ENCODE results near the gene ANKRD40.
A peak's percentile ranks its signal among the peaks of the same experiment; 100 is the strongest.

ANKRD40 gene

DNA sequence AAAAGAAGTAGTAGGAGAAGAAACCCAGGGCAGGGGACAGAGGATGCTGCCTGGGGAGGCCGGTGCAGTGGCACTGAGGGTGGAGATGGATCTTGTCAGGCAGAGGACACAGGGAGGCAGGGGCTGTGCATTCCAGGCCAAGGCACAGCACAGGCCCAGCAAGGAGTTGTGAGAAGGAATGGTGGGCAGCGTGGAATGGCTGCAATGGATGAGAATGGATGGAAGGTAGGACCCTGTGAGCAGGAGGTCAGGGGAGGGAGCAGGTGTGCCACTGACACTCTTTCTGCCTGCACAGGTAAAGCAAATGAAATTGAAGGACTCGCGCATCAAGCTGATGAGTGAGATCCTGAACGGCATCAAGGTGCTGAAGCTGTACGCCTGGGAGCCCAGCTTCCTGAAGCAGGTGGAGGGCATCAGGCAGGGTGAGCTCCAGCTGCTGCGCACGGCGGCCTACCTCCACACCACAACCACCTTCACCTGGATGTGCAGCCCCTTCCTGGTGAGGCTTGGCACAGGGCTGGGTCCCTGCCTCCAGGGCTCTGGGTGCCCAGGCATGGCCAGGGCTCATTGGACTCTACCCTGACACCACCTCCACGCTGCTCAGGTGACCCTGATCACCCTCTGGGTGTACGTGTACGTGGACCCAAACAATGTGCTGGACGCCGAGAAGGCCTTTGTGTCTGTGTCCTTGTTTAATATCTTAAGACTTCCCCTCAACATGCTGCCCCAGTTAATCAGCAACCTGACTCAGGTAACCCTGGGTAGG lies 40.3 kb downstream of the ANKRD40 start:
- no peak overlapping the region for H3K9ac ChIP-seq (ENCODE audit: low read length)
- no peaks in the 10 kb centered on the region for H3K36me3 ChIP-seq (ENCODE audit: control insufficient read depth, insufficient read depth, low read length)
- H3K27me3 ChIP-seq (ENCODE audit: control insufficient read depth, insufficient read depth, low read length), result no peaks in the 10 kb centered on the region
- H3K27ac ChIP-seq (ENCODE audit: low read depth, low read length), result no peak overlapping the region
- no peaks in the 10 kb centered on the region for H3K4me1 ChIP-seq (ENCODE audit: control insufficient read depth, insufficient read depth, low read length)
- no peak overlapping the region for H3K4me3 ChIP-seq (ENCODE audit: low read length)

DNA sequence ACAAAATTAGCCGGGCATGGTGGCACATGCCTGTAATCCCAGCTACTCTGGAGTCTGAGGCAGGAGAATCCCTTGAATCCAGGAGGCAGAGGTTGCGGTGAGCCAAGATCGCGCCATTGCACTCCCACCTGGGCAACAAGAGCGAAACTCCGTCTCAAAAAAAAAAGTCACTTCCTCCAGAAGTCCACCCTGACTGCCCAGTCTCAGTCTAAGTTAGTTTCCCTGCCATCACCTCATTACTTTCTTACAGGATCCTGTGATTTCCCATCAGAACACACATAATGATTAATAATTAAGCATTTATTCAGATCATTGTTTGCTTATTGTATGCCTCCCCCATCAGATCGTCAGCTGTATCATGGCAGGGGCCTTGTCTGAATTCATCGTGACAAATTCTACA lies 41.4 kb downstream of the ANKRD40 start:
- Histone ChIP-seq H3K4me1 (ENCODE audit: control insufficient read depth, insufficient read depth, low read length) (peaks cover 8% of the 10 kb centered on the region), H3K36me3 (ENCODE audit: control insufficient read depth, insufficient read depth, low read length) (no peaks in the 10 kb centered on the region), H3K9ac (ENCODE audit: low read length) (no peak overlapping the region), H3K27me3 (ENCODE audit: control insufficient read depth, insufficient read depth, low read length) (no peaks in the 10 kb centered on the region), H3K4me3 (ENCODE audit: low read length) (no peak overlapping the region), H3K27ac (ENCODE audit: low read depth, low read length) (no peak overlapping the region)

GRCh38 chr17:50665838-50666237 lies 41.9 kb downstream of the ANKRD40 start:
- Histone ChIP-seq H3K36me3 (ENCODE audit: control insufficient read depth, insufficient read depth, low read length) (no peaks in the 10 kb centered on the region), H3K4me3 (ENCODE audit: low read length) (no peak overlapping the region), H3K4me1 (ENCODE audit: control insufficient read depth, insufficient read depth, low read length) (peaks cover 8% of the 10 kb centered on the region), H3K27me3 (ENCODE audit: control insufficient read depth, insufficient read depth, low read length) (no peaks in the 10 kb centered on the region), H3K9ac (ENCODE audit: low read length) (no peak overlapping the region), H3K27ac (ENCODE audit: low read depth, low read length) (no peak overlapping the region)

DNA sequence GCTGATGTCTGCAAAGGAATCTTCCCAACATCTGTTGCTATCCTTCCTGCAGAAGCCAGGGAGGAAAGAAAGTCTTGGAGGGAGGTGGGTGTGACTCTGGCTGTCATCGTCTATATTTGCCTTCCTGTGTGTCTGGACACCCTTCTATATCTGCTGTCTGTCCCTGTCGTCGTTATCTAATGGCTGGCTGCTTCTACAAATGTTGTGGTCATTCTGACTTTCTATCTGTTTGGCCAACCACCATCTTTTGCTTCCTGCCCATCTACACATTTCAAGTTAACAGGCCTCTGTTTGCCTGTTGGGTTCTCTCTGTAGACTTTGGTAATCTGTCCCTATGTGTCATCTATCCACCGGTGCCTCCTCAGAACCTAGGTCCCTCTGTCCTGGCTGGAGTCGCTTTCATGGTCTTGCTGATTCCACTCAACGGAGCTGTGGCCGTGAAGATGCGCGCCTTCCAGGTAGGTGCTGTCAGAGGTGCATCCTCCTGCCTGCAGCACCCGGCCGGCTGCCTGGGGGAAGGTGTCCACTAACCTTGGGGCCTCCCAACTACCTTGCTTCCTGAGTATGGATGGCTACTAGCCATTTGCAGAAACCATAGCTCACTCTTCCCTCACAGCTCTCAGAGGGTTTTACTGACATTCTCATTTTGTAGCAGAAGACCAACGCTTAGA lies 42.8 kb downstream of the ANKRD40 start:
- Histone ChIP-seq H3K27ac (ENCODE audit: low read depth, low read length) (no peak overlapping the region), H3K4me3 (ENCODE audit: low read length) (no peak overlapping the region), H3K9ac (ENCODE audit: low read length) (no peak overlapping the region), H3K27me3 (ENCODE audit: control insufficient read depth, insufficient read depth, low read length) (no peaks in the 10 kb centered on the region), H3K4me1 (ENCODE audit: control insufficient read depth, insufficient read depth, low read length) (peaks cover 8% of the 10 kb centered on the region), H3K36me3 (ENCODE audit: control insufficient read depth, insufficient read depth, low read length) (no peaks in the 10 kb centered on the region)

DNA sequence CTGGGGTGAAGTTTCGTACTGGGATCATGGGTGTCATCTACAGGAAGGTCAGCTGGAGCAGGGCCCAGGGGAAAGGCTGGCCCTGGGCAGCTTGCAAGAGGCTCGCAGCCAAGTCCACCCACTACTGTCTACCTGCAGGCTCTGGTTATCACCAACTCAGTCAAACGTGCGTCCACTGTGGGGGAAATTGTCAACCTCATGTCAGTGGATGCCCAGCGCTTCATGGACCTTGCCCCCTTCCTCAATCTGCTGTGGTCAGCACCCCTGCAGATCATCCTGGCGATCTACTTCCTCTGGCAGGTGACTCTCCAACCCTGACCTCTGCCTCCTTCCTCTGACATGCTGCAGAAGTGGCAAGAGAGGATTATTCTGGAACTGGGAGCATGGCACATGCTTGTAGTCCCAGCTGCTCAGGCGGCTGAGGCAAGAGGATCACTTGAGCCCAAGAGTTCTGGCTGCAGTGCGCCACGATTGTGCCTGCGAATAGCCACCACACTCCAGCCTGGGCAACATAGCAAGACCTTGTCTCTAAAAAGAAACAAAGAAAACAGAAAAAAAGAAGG lies 43.8 kb downstream of the ANKRD40 start:
- no peaks in the 10 kb centered on the region for H3K27me3 ChIP-seq (ENCODE audit: control insufficient read depth, insufficient read depth, low read length)
- no peak overlapping the region for H3K4me3 ChIP-seq (ENCODE audit: low read length)
- H3K9ac ChIP-seq (ENCODE audit: low read length), result no peak overlapping the region
- H3K4me1 ChIP-seq (ENCODE audit: control insufficient read depth, insufficient read depth, low read length), result peaks cover 8% of the 10 kb centered on the region
- no peaks in the 10 kb centered on the region for H3K36me3 ChIP-seq (ENCODE audit: control insufficient read depth, insufficient read depth, low read length)
- no peak overlapping the region for H3K27ac ChIP-seq (ENCODE audit: low read depth, low read length)

- Histone ChIP-seq H3K36me3 (ENCODE audit: control insufficient read depth, insufficient read depth, low read length) (no peaks in the 10 kb centered on the region), H3K9ac (ENCODE audit: low read length) (no peak overlapping the region), H3K27ac (ENCODE audit: low read depth, low read length) (no peak overlapping the region), H3K27me3 (ENCODE audit: control insufficient read depth, insufficient read depth, low read length) (no peaks in the 10 kb centered on the region), H3K4me3 (ENCODE audit: low read length) (no peak overlapping the region), H3K4me1 (ENCODE audit: control insufficient read depth, insufficient read depth, low read length) (peaks cover 8% of the 10 kb centered on the region)
Measured at GRCh38 chr17:50662632-50663225, 45.0 kb downstream of the ANKRD40 start.

DNA sequence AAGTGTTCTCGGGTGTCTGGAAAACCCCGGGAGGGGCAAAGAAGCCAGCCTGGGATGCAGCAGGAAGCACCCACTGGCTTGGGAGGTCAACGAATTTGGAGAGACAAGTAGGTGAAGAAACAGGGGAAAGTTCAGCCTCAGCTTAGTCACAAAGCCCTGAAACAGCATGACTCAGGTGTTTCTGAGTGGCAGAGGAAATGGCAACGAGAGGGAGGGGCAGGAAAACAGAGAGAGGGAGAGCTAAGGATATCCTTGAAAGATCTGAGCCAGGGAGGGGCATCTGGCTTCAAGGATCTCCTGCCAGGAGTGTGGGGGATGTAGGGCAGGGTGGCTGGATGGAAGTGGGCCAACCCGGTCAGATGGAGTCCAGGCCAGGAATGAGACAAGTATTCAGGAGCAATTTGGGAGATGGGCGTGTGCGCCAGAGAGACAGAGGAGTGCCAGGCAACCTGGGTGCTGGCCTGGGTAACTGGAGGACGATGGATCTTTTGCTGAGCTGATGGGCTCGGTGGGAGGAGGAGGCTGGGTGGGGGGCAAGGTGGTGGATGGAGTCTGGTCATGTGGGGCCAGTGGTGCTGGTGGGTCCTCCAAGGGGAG lies 45.8 kb downstream of the ANKRD40 start:
- no peak overlapping the region for H3K4me3 ChIP-seq (ENCODE audit: low read length)
- no peaks in the 10 kb centered on the region for H3K27me3 ChIP-seq (ENCODE audit: control insufficient read depth, insufficient read depth, low read length)
- H3K36me3 ChIP-seq (ENCODE audit: control insufficient read depth, insufficient read depth, low read length), result no peaks in the 10 kb centered on the region
- no peak overlapping the region for H3K9ac ChIP-seq (ENCODE audit: low read length)
- H3K4me1 ChIP-seq (ENCODE audit: control insufficient read depth, insufficient read depth, low read length), result peaks cover 8% of the 10 kb centered on the region
- H3K27ac ChIP-seq (ENCODE audit: low read depth, low read length), result peak overlapping the region; percentile 30

DNA sequence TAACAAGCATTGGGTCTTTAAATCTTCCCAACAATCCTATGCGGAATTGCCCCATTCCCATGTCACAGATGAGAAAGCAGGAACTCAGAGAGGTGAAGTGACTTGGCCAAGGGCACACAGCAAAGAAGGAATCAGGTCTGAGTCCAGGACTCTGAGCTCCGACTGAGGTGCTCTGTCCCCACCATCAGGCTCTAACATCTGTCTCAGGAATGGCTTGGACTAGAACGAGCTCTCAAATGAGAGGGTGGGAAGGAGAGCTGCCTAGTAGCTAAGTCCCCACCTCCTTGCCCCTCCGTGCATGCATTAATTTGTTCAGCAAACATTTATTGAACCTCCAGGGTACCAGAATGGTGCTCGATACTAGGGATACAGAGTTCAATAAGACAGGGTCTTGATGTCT lies 46.4 kb downstream of the ANKRD40 start:
- no peak overlapping the region for H3K27ac ChIP-seq (ENCODE audit: low read depth, low read length)
- no peak overlapping the region for H3K4me3 ChIP-seq (ENCODE audit: low read length)
- H3K36me3 ChIP-seq (ENCODE audit: control insufficient read depth, insufficient read depth, low read length), result no peaks in the 10 kb centered on the region
- peaks cover 8% of the 10 kb centered on the region for H3K4me1 ChIP-seq (ENCODE audit: control insufficient read depth, insufficient read depth, low read length)
- H3K9ac ChIP-seq (ENCODE audit: low read length), result no peak overlapping the region
- no peaks in the 10 kb centered on the region for H3K27me3 ChIP-seq (ENCODE audit: control insufficient read depth, insufficient read depth, low read length)

GRCh38 chr17:50660887-50661345 lies 46.8 kb downstream of the ANKRD40 start:
- Histone ChIP-seq H3K27ac (ENCODE audit: low read depth, low read length) (no peak overlapping the region), H3K36me3 (ENCODE audit: control insufficient read depth, insufficient read depth, low read length) (no peaks in the 10 kb centered on the region), H3K4me1 (ENCODE audit: control insufficient read depth, insufficient read depth, low read length) (peaks cover 8% of the 10 kb centered on the region), H3K4me3 (ENCODE audit: low read length) (no peak overlapping the region), H3K9ac (ENCODE audit: low read length) (no peak overlapping the region), H3K27me3 (ENCODE audit: control insufficient read depth, insufficient read depth, low read length) (no peaks in the 10 kb centered on the region)

DNA sequence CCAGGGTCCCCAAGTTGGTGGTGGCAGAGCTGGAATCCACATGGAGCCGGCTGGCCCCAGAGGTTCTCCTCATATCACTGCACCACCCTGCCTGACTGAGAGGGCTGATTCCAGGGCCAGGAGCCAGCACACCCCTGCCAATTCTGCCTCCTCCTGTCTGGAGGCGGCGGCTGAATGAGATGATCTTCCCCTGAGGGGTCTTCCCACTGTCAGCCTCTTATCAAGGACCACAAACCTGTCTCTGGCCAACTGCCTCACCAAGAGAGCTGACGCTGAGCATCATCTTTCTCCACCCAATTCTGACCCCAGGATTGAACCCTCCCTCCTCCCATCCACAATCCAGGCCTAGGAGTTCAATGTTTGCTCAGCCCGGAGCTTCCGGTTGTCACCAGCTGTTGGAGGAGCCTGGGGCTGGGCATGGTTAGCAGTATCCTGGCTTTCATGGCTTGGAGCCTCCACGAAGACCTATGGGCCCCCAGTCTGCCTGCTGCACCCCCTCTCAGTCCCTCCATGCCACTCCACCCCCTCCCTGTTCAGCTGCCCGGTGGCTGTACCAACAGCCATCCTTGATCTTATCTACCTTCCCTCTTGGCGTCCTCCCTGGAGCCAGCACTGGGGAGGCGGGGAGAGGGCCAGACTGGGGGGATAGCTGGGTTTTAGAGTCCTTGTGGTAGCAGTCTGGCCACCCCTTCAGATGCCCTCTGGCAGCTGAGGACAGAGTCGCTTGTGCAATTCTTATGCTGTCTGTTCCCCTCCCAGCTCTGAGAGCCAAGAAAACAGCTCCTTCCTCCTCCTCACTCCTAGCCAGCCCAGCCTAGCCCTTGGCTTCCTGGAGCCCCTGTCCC lies 47.5 kb downstream of the ANKRD40 start:
- Histone ChIP-seq H3K27me3 (ENCODE audit: control insufficient read depth, insufficient read depth, low read length) (no peaks in the 10 kb centered on the region), H3K27ac (ENCODE audit: low read depth, low read length) (no peak overlapping the region), H3K9ac (ENCODE audit: low read length) (no peak overlapping the region), H3K4me3 (ENCODE audit: low read length) (no peak overlapping the region), H3K36me3 (ENCODE audit: control insufficient read depth, insufficient read depth, low read length) (no peaks in the 10 kb centered on the region), H3K4me1 (ENCODE audit: control insufficient read depth, insufficient read depth, low read length) (peaks cover 8% of the 10 kb centered on the region)

DNA sequence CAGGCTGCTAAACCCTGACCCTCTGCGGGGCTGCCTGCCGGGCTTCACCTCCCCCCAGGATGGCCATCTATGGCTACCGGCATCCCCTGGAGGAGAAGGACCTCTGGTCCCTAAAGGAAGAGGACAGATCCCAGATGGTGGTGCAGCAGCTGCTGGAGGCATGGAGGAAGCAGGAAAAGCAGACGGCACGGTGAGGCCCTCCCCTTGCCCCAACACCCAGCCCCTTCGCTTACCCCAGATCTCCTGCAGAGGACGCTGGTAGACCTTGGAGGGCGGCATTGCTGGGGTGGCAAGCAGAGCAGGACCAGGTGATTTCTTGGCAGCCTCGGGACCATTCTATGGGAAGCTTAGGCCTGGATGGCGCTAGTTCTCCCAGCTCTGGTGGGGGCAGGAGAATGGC lies 48.5 kb downstream of the ANKRD40 start:
- H3K4me1 ChIP-seq (ENCODE audit: control insufficient read depth, insufficient read depth, low read length), result peaks cover 8% of the 10 kb centered on the region
- H3K36me3 ChIP-seq (ENCODE audit: control insufficient read depth, insufficient read depth, low read length), result no peaks in the 10 kb centered on the region
- no peak overlapping the region for H3K4me3 ChIP-seq (ENCODE audit: low read length)
- H3K9ac ChIP-seq (ENCODE audit: low read length), result no peak overlapping the region
- no peaks in the 10 kb centered on the region for H3K27me3 ChIP-seq (ENCODE audit: control insufficient read depth, insufficient read depth, low read length)
- no peak overlapping the region for H3K27ac ChIP-seq (ENCODE audit: low read depth, low read length)
